Measurements from ENCODE around the gene PTS.

PTS gene

GRCh38 chr11:112222303-112222702 is 3.9 kb upstream of the PTS start:
- DNase-seq: no peak

DNA sequence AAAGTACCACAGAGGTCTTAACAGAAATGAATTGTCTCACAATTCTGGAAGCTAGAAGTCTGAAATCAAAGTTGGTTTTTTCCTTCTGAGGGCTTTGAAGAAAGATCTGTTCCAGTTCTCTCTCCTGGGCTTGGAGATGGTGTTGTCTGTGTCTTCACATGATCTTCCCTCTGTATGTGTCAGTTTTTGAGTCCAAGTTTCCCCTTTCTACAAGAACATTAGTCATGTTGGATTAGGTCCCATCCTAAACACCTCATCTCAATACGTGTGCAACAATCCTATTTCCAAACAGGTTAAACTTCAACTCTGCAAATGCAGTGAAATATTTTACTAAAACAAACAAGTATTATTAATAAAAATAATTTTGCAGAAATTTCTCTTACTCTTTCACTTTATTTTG is 3.1 kb upstream of the PTS start:
- no peak for DNase-seq

GRCh38 chr11:112223754-112224532 is 2.3 kb upstream of the PTS start:
- no peak for DNase-seq

GRCh38 chr11:112225753-112226061 is 521 bp upstream of the PTS start:
- no peak for DNase-seq

GRCh38 chr11:112226831-112227401 is 688 bp downstream of the PTS start:
- DNase-seq: no peak

DNA sequence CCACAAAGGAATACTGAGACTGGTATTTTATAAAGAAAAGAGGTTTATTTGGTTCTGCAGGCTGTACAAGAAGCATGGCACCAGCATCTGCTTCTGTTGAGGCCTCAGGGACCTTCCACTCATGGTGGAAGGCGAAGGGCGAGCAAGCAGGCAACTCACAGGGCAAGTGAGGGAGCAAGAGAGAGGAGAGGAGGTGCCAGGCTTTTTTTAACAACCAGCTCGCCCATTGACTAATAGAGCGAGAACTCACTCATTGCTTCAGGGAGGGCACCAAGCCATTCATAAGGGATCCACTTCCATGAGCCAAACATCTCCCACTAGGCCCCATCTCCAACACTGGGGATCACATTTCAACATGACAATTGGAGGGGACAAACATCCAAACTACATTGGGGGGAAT is 1.2 kb downstream of the PTS start:
- DNase-seq: no peak

- DNase-seq: no peak
Observed at GRCh38 chr11:112228706-112229105, 2.5 kb downstream of the PTS start.

DNA sequence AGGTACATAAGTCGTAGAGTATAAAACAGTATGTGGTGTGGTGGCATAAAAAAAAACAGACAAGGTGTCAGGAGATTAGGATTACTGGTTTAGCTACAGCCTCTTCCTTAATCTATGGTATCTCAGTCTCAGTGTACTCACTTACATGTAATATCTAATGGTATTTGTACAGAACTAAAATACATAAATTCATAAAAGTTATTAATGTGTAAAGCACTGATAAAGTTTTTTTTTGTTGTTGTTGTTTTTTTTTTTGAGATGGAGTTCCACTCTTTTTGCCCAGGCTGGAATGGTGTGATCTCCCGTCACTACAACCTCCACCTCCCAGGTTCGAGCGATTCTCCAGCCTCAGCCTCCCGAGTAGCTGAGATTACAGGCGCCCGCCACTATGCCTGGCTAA is 2.9 kb downstream of the PTS start:
- no peak for DNase-seq

- DNase-seq: no peak
Observed at GRCh38 chr11:112229746-112230433, 3.7 kb downstream of the PTS start.

DNA sequence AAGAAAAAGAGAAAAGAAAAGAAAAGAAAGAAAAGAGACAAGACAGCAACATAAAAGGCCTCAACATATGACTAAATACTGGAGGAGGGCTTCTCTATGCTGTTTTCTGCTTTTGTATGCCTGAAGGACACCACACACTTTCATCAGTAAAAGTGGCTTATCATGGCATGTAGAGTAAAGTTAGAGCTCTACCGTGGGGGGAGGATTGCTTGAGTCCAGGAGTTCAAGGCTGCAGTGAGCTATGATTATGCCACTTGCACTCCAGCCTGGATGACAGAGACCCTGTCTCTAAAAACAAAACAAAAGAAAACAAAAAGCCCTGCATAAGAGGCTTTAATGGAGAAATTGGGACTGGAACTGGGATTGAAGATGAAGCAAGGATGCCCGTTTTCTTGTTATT is 5.7 kb downstream of the PTS start:
- DNase-seq: no peak

DNA sequence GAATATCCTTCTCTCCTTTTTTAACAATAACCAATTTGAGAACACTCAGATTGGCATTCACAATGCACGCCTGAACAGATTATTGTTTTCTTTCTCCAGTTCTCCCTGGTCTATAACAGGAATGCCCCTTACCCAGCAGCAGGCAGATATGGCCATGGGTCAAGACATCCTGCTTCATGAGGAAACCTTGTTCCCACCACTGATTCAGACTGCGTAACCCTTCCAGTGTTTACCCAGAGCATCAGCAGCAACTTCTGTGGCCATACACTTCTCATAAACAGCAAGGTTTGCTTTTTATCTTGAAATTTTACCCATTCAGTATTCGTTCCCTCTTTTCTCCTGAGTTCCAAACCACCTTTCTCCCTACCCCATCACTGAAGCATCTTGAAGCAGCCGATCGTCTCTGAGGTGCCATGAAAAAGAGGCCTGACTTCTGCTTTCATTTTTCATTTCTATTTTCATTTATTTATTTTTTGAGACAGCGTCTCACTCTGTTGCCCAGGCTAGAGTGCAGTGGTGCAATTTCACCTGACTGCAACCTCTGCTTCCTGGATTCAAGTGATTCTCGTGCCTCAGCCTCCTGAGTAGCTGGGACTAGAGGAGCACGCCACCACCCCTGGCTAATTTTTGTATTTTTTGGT is 9.6 kb downstream of the PTS start:
- no peak for DNase-seq

DNA sequence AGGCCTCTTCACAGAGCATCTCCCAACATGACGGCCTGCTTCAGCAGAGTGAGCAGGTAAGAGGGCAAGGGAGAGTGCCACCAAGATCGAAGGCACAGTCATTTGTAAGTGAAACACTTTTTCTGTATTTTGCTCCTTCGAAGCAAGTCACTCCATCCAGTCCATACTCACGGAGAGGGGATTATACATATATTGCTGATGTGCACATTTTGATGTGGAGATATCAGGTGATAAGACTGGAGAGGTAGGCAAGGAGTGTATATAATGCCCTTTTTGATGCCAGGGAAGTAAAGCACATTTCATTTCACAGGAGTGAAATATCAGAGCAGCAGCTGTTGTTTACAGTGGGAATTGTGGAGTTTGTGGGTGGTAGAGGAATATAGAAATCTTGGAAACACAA is 11.2 kb downstream of the PTS start:
- DNase-seq: no peak

DNA sequence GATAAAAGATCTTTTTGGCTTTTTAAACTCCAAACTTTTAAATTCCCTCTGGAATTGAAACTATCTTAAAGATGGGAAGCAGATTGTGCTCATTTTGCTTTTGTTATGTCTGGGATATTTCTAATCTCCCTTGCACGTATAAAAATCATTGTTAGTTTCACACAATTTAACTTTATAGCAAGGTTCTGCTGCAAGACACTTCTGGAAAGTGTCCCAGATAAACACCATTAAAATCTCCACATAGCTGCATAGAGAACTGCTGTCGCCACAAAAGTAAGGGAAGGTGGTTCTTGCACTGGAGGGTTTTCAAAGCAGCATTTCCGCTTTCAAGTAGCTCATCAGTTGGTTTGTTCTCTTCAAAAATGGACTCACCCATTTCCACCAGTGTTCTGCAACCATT is 11.8 kb downstream of the PTS start:
- no peak for DNase-seq

- no peak for DNase-seq
Observed at GRCh38 chr11:112241486-112241885, 15.3 kb downstream of the PTS start.

DNA sequence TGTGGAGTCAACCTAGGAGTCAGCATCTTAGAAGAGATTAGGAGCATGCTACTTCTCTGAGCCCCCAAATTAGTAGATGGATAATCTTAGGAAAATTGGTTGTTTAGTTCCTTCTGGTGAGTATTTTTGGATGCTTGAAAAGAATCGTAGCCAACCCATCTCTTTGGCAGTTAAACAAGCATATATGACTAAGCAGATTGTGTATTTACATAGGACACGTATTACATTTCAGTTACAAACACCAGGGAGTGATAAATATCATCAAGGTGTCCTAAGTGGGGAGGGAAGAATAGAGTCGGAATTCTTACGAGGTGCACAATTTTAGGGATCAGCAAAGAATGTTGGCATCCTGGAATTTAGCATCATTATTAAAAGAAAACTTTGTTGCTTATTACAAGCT is 21.0 kb downstream of the PTS start:
- DNase-seq: no peak

- no peak for DNase-seq
Observed at GRCh38 chr11:112248201-112248600, 22.0 kb downstream of the PTS start.

DNA sequence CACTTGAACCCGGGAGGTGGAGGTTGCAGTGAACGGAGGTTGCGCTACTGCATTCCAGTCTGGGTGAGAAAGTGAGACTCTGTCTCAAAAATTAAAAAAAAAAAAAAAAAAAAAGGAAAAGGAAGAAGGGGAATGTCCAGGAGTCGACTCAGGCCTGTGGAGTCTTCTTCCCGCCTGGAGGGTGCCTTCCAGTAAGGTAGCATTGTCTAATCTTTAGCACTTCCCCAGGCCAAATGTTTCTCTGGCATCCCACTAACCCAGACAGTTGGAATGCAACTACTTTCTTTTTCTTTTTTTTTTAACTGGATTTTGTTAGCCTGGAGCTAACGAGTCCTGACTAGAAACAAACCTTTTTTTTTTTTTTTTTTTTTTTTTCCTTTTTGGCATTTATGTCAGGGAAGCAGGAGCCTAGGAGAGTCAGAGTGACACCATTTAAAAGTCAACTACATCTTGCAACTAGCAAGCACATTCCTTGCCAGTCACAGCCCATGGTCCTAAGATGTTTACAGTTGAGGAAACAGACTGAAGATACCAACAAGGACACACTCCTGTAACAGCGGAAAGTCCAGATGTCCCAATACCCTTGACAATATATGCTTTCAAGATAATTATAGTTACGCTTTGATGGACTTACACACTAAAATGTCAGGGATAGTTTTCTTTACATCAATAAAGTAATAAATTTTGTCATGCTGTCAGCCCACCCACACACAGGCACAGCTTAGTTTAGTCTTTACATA is 23.8 kb downstream of the PTS start:
- no peak for DNase-seq

GRCh38 chr11:112253605-112254242 is 27.5 kb downstream of the PTS start:
- no peak for DNase-seq

GRCh38 chr11:112255067-112255720 is 29.0 kb downstream of the PTS start:
- DNase-seq: no peak

- no peak for DNase-seq
Observed at GRCh38 chr11:112260490-112260889, 34.3 kb downstream of the PTS start, which contains the start of gene PLET1. Gene PLET1 (minus strand): TSS chr11:112260860. CDS start chr11:112260589, 271 bp downstream.

- DNase-seq: no peak
Observed at GRCh38 chr11:112265659-112266409, 39.6 kb downstream of the PTS start.

Data from KG1 (cell line).